A549 treated with ZK216348 at 1 μM for 4 hours (cell line): ENCODE measurements around the gene C1QBP. TPM values are rescaled to one million over a fixed set of nuclear protein-coding genes. Genes with fewer than 3 reads are reported as not detected.

Source experiments
- total RNA-seq: library from RNA; stranded (reverse); fragments of 200-300 nt; extraction: Qiagen RNA extraction; gene quantifications from 5 replicates; pipeline ENCODE4 v1.2.3, GENCODE V29; 2022; ENCODE audit warnings: low read depth

The C1QBP gene, protein sequence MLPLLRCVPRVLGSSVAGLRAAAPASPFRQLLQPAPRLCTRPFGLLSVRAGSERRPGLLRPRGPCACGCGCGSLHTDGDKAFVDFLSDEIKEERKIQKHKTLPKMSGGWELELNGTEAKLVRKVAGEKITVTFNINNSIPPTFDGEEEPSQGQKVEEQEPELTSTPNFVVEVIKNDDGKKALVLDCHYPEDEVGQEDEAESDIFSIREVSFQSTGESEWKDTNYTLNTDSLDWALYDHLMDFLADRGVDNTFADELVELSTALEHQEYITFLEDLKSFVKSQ
- 505 to 658 TPM (median 563 TPM) in 5 replicates for total RNA-seq

DNA sequence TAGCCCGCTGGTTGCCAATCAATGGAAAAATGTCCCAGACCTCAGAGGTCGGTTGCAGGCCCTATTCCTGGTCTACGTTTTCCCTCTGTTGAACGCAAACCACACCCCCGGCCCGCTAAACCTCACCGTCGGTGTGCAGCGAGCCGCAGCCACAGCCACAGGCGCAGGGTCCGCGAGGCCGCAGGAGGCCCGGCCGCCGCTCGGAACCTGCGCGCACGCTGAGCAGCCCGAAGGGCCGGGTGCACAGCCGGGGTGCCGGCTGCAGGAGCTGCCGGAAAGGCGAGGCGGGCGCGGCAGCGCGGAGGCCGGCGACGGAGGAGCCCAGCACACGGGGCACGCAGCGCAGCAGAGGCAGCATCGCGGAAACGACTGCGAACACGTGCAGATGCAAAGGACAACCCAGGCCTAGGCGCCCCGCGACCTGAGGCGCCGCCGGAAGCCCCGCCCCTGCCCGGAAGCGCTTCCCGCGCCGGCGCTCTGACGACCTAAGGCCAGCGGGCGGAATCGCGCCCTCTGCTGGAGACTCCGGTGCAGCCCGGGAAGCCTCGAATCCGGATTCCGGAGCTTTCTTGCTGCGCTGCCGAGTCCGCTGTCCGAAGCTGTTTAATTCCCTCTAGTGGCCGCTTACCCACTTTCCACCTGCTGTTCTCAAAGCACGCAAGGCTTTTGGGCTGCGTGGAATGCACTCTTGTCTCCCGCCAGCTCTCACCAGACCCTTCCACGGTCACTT, at the start of gene C1QBP:
C1QBP (minus strand) TSS at position 440 of the 730 bp plus-strand sequence; CDS start at position 358, 82 bp downstream.

GRCh38 chr17:5486206-5487124, 47.5 kb upstream of the C1QBP start, which contains the start of gene MIS12:
Gene MIS12 (plus strand): TSS chr17:5486566. CDS start chr17:5488863, 2,297 bp downstream.

DNA sequence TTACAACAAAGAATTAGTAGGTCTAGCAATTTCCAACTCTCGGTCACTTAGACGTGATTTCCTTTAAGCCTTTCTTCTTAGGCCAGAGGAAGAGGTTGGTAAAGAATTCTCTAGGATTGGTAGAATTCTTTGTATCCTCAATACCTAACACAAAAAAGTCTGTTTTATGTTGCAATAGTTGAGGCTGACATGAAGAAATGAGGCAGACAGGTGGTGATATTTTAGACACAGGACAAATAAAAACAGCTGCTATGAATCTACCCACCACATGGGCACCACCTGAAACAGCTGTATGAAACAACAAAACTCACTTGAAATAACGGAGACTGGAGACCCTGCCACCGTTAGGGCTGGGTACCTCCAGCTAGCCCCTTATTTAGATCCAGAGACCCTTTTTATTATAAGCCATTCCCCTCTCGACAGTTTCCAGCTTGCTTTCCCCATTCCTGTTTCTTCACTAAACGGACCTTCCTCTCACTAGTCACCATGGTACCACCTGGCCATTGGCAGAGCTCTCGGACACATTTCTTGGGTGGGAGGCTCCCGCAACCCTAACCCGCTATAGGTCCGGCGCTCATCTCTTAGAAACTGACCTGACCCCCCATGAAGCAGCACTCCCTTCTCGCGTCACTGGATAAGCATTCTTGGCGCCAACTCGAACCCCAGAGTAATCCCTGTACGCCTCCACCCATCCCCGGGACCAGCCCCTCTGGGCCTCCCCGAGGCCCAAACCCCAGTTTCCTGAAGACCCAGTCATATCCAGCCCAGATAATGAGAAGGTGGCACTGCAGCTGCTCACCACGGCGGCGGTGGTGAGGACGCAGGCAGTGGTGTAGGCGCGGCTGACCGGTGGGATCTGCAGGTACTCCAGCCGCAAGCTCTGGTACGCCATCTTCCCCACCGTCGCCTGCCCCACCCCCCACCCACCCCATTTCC, 46.6 kb upstream of the C1QBP start, which contains the start of gene DERL2:
DERL2 (minus strand) TSS at position 909 of the 936 bp plus-strand sequence; CDS start at position 892, 17 bp downstream.

GRCh38 chr17:5419959-5420653, 18.8 kb downstream of the C1QBP start, which contains the start of gene RPAIN:
Gene RPAIN (plus strand): TSS chr17:5420182. CDS start chr17:5420211, 29 bp downstream.

DNA sequence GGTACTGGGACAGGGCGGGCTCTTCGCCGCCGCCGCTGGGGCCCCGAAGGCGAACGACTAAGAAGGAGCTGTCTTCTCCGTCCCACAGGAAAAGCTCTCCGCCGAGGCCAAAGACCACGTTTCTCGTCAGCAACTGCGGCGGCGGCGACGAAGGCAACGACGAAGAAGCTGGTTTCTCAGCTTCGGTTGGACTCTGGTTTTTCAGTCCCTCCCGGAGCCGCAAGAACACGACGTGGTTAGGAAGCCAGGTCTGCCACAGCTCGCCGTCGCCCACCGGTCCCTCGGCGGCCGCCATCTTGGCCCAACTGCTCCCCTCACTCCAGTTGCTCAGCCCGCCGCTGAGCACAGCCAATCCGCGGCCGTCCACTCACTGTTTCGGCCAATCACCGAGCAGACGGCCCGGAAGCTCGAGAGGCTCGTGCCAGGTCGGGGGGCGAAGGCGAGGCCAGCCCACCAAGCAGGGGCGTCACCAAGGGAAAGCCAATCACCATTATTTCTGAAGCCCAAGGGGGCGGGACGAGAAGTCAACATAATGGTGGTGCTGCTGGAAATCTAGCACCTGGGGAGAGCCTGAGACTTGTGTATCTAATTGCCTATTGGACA, 19.5 kb downstream of the C1QBP start, which contains the start of gene NUP88:
NUP88 (minus strand) TSS at position 307 of the 603 bp plus-strand sequence; CDS start at position 295, 12 bp downstream.

Other genes starting within 250 kb of the C1QBP start
- gene ZNF594, start 247.3 kb downstream of the C1QBP start, total RNA-seq = 1.3 to 2.5 TPM (median 1.5 TPM) in 5 replicates
- gene SCIMP, start 204.3 kb downstream of the C1QBP start, total RNA-seq = not detected in 5 replicates
- gene RABEP1, start 156.9 kb downstream of the C1QBP start, total RNA-seq = 36.7 to 51.8 TPM (median 43.4 TPM) in 5 replicates
- gene NUP88, start 19.5 kb downstream of the C1QBP start, total RNA-seq = 84.0 to 108 TPM (median 97.7 TPM) in 5 replicates
- gene RPAIN, start 19.0 kb downstream of the C1QBP start, total RNA-seq = 31.2 to 43.8 TPM (median 34.1 TPM) in 5 replicates
- gene DHX33, start 29.8 kb upstream of the C1QBP start, total RNA-seq = 22.5 to 32.7 TPM (median 26.9 TPM) in 5 replicates
- gene DERL2, start 47.0 kb upstream of the C1QBP start, total RNA-seq = 94.3 to 119 TPM (median 110 TPM) in 5 replicates
- 14.9 to 18.2 TPM (median 17.7 TPM) in 5 replicates for gene MIS12, start 47.4 kb upstream of the C1QBP start, total RNA-seq
- gene NLRP1, start 145.4 kb upstream of the C1QBP start, total RNA-seq = 2.1 to 4.4 TPM (median 3.0 TPM) in 5 replicates